ENCODE measurements around the gene HYDIN.

DNA sequence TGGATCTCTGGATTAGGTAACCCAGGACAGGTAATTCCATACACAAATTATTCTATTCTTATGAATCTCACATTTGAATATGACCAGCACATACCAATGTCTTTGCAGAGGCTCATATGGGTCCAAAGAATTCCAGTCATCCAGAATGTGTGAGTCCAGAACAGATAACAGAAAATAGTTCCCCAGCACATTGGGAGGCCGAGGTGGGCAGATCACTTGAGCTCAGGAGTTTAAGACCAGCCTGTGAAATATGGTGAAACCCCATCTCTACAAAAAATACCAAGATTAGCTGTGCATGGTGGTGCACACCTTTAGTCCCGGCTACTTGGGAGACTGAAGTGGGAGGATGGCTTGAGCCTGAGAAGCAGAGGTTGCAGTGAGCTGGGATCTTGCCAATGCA, 26.9 kb downstream of the HYDIN start:
- TF ChIP-seq ZBTB7A (IDR thresholded peaks at IDR 0.05; ENCODE audit: borderline replicate concordance, control insufficient read depth, low read depth, low read length) (no peak), CC2D1A (IDR thresholded peaks at IDR 0.05) (no peak), CREB1 (IDR thresholded peaks at IDR 0.05) (no peak), CREB1 (CRISPR knock-in tag; IDR thresholded peaks at IDR 0.05) (no peak), ATF7 (IDR thresholded peaks at IDR 0.05) (no peak), PHB2 (IDR thresholded peaks at IDR 0.05; ENCODE audit: low read depth) (no peak), SIN3A (IDR thresholded peaks at IDR 0.05; ENCODE audit: borderline replicate concordance in 2 of 2, control insufficient read depth in 1 of 2, low read depth in 2 of 2, low read length in 2 of 2) (no peak), DDX20 (tag; IDR thresholded peaks at IDR 0.05; ENCODE audit: low read depth) (no peak), ZNF354B (CRISPR knock-in tag; IDR thresholded peaks at IDR 0.05) (no peak), ZNF444 (CRISPR knock-in tag; IDR thresholded peaks at IDR 0.05) (no peak), EZH2 (IDR thresholded peaks at IDR 0.05; ENCODE audit: borderline replicate concordance, low read depth, low read length) (no peak), ZKSCAN8 (CRISPR knock-in tag; IDR thresholded peaks at IDR 0.05) (no peak)
- TF ChIP-seq, protein P1, sequence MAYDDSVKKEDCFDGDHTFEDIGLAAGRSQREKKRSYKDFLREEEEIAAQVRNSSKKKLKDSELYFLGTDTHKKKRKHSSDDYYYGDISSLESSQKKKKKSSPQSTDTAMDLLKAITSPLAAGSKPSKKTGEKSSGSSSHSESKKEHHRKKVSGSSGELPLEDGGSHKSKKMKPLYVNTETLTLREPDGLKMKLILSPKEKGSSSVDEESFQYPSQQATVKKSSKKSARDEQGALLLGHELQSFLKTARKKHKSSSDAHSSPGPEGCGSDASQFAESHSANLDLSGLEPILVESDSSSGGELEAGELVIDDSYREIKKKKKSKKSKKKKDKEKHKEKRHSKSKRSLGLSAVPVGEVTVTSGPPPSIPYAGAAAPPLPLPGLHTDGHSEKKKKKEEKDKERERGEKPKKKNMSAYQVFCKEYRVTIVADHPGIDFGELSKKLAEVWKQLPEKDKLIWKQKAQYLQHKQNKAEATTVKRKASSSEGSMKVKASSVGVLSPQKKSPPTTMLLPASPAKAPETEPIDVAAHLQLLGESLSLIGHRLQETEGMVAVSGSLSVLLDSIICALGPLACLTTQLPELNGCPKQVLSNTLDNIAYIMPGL (CRISPR knock-in tag; IDR thresholded peaks at IDR 0.05) = no peak
